ENCODE results near the gene PPFIBP2.

Gene PPFIBP2

GRCh38 chr11:7573558-7574296 is 59.9 kb downstream of the PPFIBP2 start:
- peak overlapping the region; percentile 69 to 96 for H3K27ac ChIP-seq (ENCODE audit: low read depth in 2 of 2, low read length in 2 of 2)
- H3K4me3 ChIP-seq (ENCODE audit: low read length in 2 of 2): peak overlapping the region; percentile 44 to 70

GRCh38 chr11:7574491-7575130 is 60.8 kb downstream of the PPFIBP2 start:
- no peaks in the 10 kb centered on the region for H3K36me3 ChIP-seq (ENCODE audit: control insufficient read depth in 2 of 2, insufficient read depth in 2 of 2, low read length in 2 of 2)
- H3K4me1 ChIP-seq (ENCODE audit: control insufficient read depth in 2 of 2, insufficient read depth in 2 of 2, low read length in 2 of 2): peaks cover 71 to 80% of the 10 kb centered on the region in 2 donors
- H3K9ac ChIP-seq (ENCODE audit: low read depth in 1 of 2, low read length in 2 of 2): peak overlapping the region in 1 of 2 donors; percentile 20
- H3K27me3 ChIP-seq (ENCODE audit: control insufficient read depth in 2 of 2, insufficient read depth in 2 of 2, low read length in 2 of 2): no peaks in the 10 kb centered on the region
- peak overlapping the region; percentile 17 to 70 for H3K4me3 ChIP-seq (ENCODE audit: low read length in 2 of 2)
- H3K9me3 ChIP-seq (ENCODE audit: control insufficient read depth in 2 of 2, low read length in 2 of 2): no peaks in the 10 kb centered on the region
- H3K27ac ChIP-seq (ENCODE audit: low read depth in 2 of 2, low read length in 2 of 2): peak overlapping the region; percentile 86 to 96

More at GRCh38 chr11:7573558-7574296, 59.9 kb downstream of the PPFIBP2 start:
- Histone ChIP-seq H3K27me3 (ENCODE audit: control insufficient read depth in 2 of 2, insufficient read depth in 2 of 2, low read length in 2 of 2) (no peaks in the 10 kb centered on the region), H3K4me1 (ENCODE audit: control insufficient read depth in 2 of 2, insufficient read depth in 2 of 2, low read length in 2 of 2) (peaks cover 66 to 74% of the 10 kb centered on the region in 2 donors), H3K36me3 (ENCODE audit: control insufficient read depth in 2 of 2, insufficient read depth in 2 of 2, low read length in 2 of 2) (no peaks in the 10 kb centered on the region), H3K9ac (ENCODE audit: low read depth in 1 of 2, low read length in 2 of 2) (peak overlapping the region; percentile 13 to 20), H3K9me3 (ENCODE audit: control insufficient read depth in 2 of 2, low read length in 2 of 2) (no peaks in the 10 kb centered on the region)

- Histone ChIP-seq H3K36me3 (ENCODE audit: control insufficient read depth in 2 of 2, insufficient read depth in 2 of 2, low read length in 2 of 2) (no peaks in the 10 kb centered on the region), H3K4me1 (ENCODE audit: control insufficient read depth in 2 of 2, insufficient read depth in 2 of 2, low read length in 2 of 2) (peaks cover 74 to 80% of the 10 kb centered on the region in 2 donors), H3K9ac (ENCODE audit: low read depth in 1 of 2, low read length in 2 of 2) (peak overlapping the region; percentile 76 to 77), H3K9me3 (ENCODE audit: control insufficient read depth in 2 of 2, low read length in 2 of 2) (no peaks in the 10 kb centered on the region), H3K4me3 (ENCODE audit: low read length in 2 of 2) (peak overlapping the region; percentile 61 to 73), H3K27me3 (ENCODE audit: control insufficient read depth in 2 of 2, insufficient read depth in 2 of 2, low read length in 2 of 2) (no peaks in the 10 kb centered on the region), H3K27ac (ENCODE audit: low read depth in 2 of 2, low read length in 2 of 2) (peak overlapping the region; percentile 86 to 96)
These were observed 62.3 kb downstream of the PPFIBP2 start for GRCh38 chr11:7575841-7576725.

GRCh38 chr11:7576726-7577290 is 63.0 kb downstream of the PPFIBP2 start:
- peaks cover 71 to 75% of the 10 kb centered on the region in 2 donors for H3K4me1 ChIP-seq (ENCODE audit: control insufficient read depth in 2 of 2, insufficient read depth in 2 of 2, low read length in 2 of 2)
- no peaks in the 10 kb centered on the region for H3K27me3 ChIP-seq (ENCODE audit: control insufficient read depth in 2 of 2, insufficient read depth in 2 of 2, low read length in 2 of 2)
- H3K36me3 ChIP-seq (ENCODE audit: control insufficient read depth in 2 of 2, insufficient read depth in 2 of 2, low read length in 2 of 2): no peaks in the 10 kb centered on the region
- H3K4me3 ChIP-seq (ENCODE audit: low read length in 2 of 2): peak overlapping the region; percentile 61 to 73
- H3K27ac ChIP-seq (ENCODE audit: low read depth in 2 of 2, low read length in 2 of 2): peak overlapping the region; percentile 86 to 96
- H3K9me3 ChIP-seq (ENCODE audit: control insufficient read depth in 2 of 2, low read length in 2 of 2): no peaks in the 10 kb centered on the region
- H3K9ac ChIP-seq (ENCODE audit: low read depth in 1 of 2, low read length in 2 of 2): peak overlapping the region; percentile 76 to 77

GRCh38 chr11:7577291-7578190 is 63.7 kb downstream of the PPFIBP2 start:
- no peaks in the 10 kb centered on the region for H3K36me3 ChIP-seq (ENCODE audit: control insufficient read depth in 2 of 2, insufficient read depth in 2 of 2, low read length in 2 of 2)
- H3K9me3 ChIP-seq (ENCODE audit: control insufficient read depth in 2 of 2, low read length in 2 of 2): no peaks in the 10 kb centered on the region
- H3K9ac ChIP-seq (ENCODE audit: low read depth in 1 of 2, low read length in 2 of 2): peak overlapping the region; percentile 76 to 77
- peak overlapping the region; percentile 61 to 73 for H3K4me3 ChIP-seq (ENCODE audit: low read length in 2 of 2)
- H3K27ac ChIP-seq (ENCODE audit: low read depth in 2 of 2, low read length in 2 of 2): peak overlapping the region; percentile 86 to 96
- peaks cover 64 to 68% of the 10 kb centered on the region in 2 donors for H3K4me1 ChIP-seq (ENCODE audit: control insufficient read depth in 2 of 2, insufficient read depth in 2 of 2, low read length in 2 of 2)
- H3K27me3 ChIP-seq (ENCODE audit: control insufficient read depth in 2 of 2, insufficient read depth in 2 of 2, low read length in 2 of 2): no peaks in the 10 kb centered on the region

- Histone ChIP-seq H3K4me1 (ENCODE audit: control insufficient read depth in 2 of 2, insufficient read depth in 2 of 2, low read length in 2 of 2) (peaks cover 57 to 59% of the 10 kb centered on the region in 2 donors), H3K4me3 (ENCODE audit: low read length in 2 of 2) (peak overlapping the region; percentile 61 to 73), H3K27ac (ENCODE audit: low read depth in 2 of 2, low read length in 2 of 2) (peak overlapping the region; percentile 86 to 96)
These were observed 64.6 kb downstream of the PPFIBP2 start for GRCh38 chr11:7578276-7578955.

GRCh38 chr11:7579361-7579791 is 65.6 kb downstream of the PPFIBP2 start:
- peaks cover 49% of the 10 kb centered on the region in 2 donors for H3K4me1 ChIP-seq (ENCODE audit: control insufficient read depth in 2 of 2, insufficient read depth in 2 of 2, low read length in 2 of 2)
- H3K27me3 ChIP-seq (ENCODE audit: control insufficient read depth in 2 of 2, insufficient read depth in 2 of 2, low read length in 2 of 2): no peaks in the 10 kb centered on the region
- no peak overlapping the region for H3K9ac ChIP-seq (ENCODE audit: low read depth in 1 of 2, low read length in 2 of 2)
- peak overlapping the region in 1 of 2 donors; percentile 10 for H3K4me3 ChIP-seq (ENCODE audit: low read length in 2 of 2)
- no peaks in the 10 kb centered on the region for H3K9me3 ChIP-seq (ENCODE audit: control insufficient read depth in 2 of 2, low read length in 2 of 2)
- H3K27ac ChIP-seq (ENCODE audit: low read depth in 2 of 2, low read length in 2 of 2): peak overlapping the region in 1 of 2 donors; percentile 96
- H3K36me3 ChIP-seq (ENCODE audit: control insufficient read depth in 2 of 2, insufficient read depth in 2 of 2, low read length in 2 of 2): no peaks in the 10 kb centered on the region

More at GRCh38 chr11:7578276-7578955, 64.6 kb downstream of the PPFIBP2 start:
- Histone ChIP-seq H3K27me3 (ENCODE audit: control insufficient read depth in 2 of 2, insufficient read depth in 2 of 2, low read length in 2 of 2) (no peaks in the 10 kb centered on the region), H3K36me3 (ENCODE audit: control insufficient read depth in 2 of 2, insufficient read depth in 2 of 2, low read length in 2 of 2) (no peaks in the 10 kb centered on the region), H3K9me3 (ENCODE audit: control insufficient read depth in 2 of 2, low read length in 2 of 2) (no peaks in the 10 kb centered on the region), H3K9ac (ENCODE audit: low read depth in 1 of 2, low read length in 2 of 2) (peak overlapping the region; percentile 76 to 77)

GRCh38 chr11:7581021-7581590 is 67.3 kb downstream of the PPFIBP2 start:
- no peak overlapping the region for H3K27ac ChIP-seq (ENCODE audit: low read depth in 2 of 2, low read length in 2 of 2)
- peaks cover 40 to 42% of the 10 kb centered on the region in 2 donors for H3K4me1 ChIP-seq (ENCODE audit: control insufficient read depth in 2 of 2, insufficient read depth in 2 of 2, low read length in 2 of 2)
- H3K9ac ChIP-seq (ENCODE audit: low read depth in 1 of 2, low read length in 2 of 2): no peak overlapping the region
- no peaks in the 10 kb centered on the region for H3K9me3 ChIP-seq (ENCODE audit: control insufficient read depth in 2 of 2, low read length in 2 of 2)
- no peaks in the 10 kb centered on the region for H3K27me3 ChIP-seq (ENCODE audit: control insufficient read depth in 2 of 2, insufficient read depth in 2 of 2, low read length in 2 of 2)
- H3K36me3 ChIP-seq (ENCODE audit: control insufficient read depth in 2 of 2, insufficient read depth in 2 of 2, low read length in 2 of 2): no peaks in the 10 kb centered on the region
- no peak overlapping the region for H3K4me3 ChIP-seq (ENCODE audit: low read length in 2 of 2)

Measured in mucosa of rectum (tissue), 2 donors.